Right cardiac atrium (tissue), 5 donors: ENCODE measurements around the gene CD164. TPM values are rescaled to one million over a fixed set of nuclear protein-coding genes. Genes with fewer than 3 reads are reported as not detected.

Experiments used
- polyA plus RNA-seq: library from polyadenylated mRNA; stranded (reverse); fragments of 200-250 nt; gene quantifications from one replicate; pipeline ENCODE4 v1.2.3, GENCODE V29; 2013
- total RNA-seq, 4 donors: library from RNA; stranded (reverse); fragmentation: NEBNext Ultra II Directional; extraction: Animal tissue kit (Norgen Biotek cat#: 25700); gene quantifications; one replicate each; pipeline ENCODE4 v1.2.1, GENCODE V29; 2021
- donor health status: healthy with polysubstance abuse.
- donor health status: DM: no; HTN: yes; CAD: no.
- donor health status: DM: no; HTN: no; CAD: no.
- donor health status: DM: no; HTN: yes; CAD: no; lungs with severe emphysema.
- donor health status: DM: yes; HTN: yes; CAD: no.

CD164 gene
- total and polyA plus RNA-seq, 5 donors = 105 to 141 (median 131) TPM

Other genes with a start within 250 kb of the CD164 start
- gene PPIL6, start 58.2 kb upstream of the CD164 start, total RNA-seq = 1 to 10 TPM; 3.0 to 6.8 (median 4.6) TPM
- gene PPIL6, start 58.2 kb upstream of the CD164 start, polyA plus RNA-seq = 2.2 TPM
- 1 to 10 TPM; 4.6 to 6.7 (median 5.7) TPM for gene SMPD2, start 58.3 kb upstream of the CD164 start, total RNA-seq
- gene SMPD2, start 58.3 kb upstream of the CD164 start, polyA plus RNA-seq = 5.7 TPM
- gene MICAL1, start 73.3 kb upstream of the CD164 start, total RNA-seq = 1 to 10 TPM; 4.8 to 9.2 (median 7.2) TPM
- gene MICAL1, start 73.3 kb upstream of the CD164 start, polyA plus RNA-seq = 8.7 TPM
- gene ZBTB24, start 100.8 kb upstream of the CD164 start, total RNA-seq = 1 to 10 TPM; 3.3 to 4.2 (median 3.5) TPM
- gene ZBTB24, start 100.8 kb upstream of the CD164 start, polyA plus RNA-seq = 2.2 TPM